ENCODE measurements around the gene CMSS1. TPM values are rescaled to one million over a fixed set of nuclear protein-coding genes. Genes with fewer than 3 reads are reported as not detected.

The CMSS1 gene
- total and polyA plus RNA-seq, 11 donors: 13.5 to 48.4 (median 34.8) TPM

DNA sequence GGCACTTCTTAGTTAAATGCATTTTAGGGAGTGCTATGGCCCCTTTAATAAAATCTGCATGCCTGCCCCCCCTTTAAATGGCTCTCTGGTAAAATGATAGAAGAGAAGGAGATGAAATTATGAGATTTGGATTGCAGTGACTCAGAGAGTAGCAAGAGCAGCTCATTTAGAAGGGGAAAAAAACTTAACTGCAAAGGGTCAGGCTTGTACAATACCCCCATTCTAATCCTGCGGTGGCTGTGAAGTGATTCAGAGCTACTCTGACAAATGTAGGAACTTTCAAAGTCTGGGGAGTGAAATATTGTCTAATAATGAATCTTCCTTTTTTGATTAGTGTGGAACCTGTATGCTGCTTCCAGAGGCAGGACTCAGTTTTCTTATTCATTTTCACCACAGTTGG is 399.1 kb downstream of the CMSS1 start:
- TF ChIP-seq POLR2A (IDR thresholded peaks at IDR 0.05): no peak
- TF ChIP-seq, protein P1, sequence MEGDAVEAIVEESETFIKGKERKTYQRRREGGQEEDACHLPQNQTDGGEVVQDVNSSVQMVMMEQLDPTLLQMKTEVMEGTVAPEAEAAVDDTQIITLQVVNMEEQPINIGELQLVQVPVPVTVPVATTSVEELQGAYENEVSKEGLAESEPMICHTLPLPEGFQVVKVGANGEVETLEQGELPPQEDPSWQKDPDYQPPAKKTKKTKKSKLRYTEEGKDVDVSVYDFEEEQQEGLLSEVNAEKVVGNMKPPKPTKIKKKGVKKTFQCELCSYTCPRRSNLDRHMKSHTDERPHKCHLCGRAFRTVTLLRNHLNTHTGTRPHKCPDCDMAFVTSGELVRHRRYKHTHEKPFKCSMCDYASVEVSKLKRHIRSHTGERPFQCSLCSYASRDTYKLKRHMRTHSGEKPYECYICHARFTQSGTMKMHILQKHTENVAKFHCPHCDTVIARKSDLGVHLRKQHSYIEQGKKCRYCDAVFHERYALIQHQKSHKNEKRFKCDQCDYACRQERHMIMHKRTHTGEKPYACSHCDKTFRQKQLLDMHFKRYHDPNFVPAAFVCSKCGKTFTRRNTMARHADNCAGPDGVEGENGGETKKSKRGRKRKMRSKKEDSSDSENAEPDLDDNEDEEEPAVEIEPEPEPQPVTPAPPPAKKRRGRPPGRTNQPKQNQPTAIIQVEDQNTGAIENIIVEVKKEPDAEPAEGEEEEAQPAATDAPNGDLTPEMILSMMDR (IDR thresholded peaks at IDR 0.05): no peak
- intact Hi-C loops (cut with DNase I): no loop called here
- Histone ChIP-seq H3K9me3 (peaks cover 0 to 25% (median 5%) of the 10 kb centered on the region in 12 donors), H3K27me3 (no peaks in the 10 kb centered on the region), H3K36me3 (no peaks in the 10 kb centered on the region), H3K27ac (no peak overlapping the region), H3K4me3 (no peak overlapping the region), H3K4me1 (peaks cover 0 to 2% (median 0%) of the 10 kb centered on the region in 12 donors)
- 75 to 87% (median 83%) methylated on average over 1 of the region's 1 CpG for WGBS, 4 donors
- DNase-seq (no peak), ATAC-seq (no peak)

DNA sequence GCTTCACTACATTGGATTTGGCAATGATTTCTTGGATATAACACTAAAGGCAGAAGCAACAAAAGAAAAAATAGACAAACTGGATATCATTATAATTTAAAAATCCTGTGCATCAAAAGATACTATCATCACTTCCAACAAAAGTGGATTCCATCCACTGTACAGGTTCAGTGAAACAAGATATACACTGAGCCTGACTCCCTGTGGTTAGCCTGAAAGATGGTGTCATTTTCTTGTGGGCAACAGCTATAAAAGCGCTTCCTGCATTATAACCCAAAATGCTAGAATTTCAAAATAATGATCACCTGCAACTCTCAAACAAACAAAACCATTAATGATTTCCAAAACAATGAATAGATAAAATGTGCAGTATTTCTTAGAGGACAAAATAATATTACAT is 403.5 kb downstream of the CMSS1 start:
- peaks cover 0 to 3% (median 0%) of the 10 kb centered on the region in 12 donors for H3K4me1 ChIP-seq
- DNase-seq (no peak), ATAC-seq (no peak)
- H3K36me3 ChIP-seq: no peaks in the 10 kb centered on the region
- H3K27me3 ChIP-seq: no peaks in the 10 kb centered on the region
- WGBS, 4 donors: 96 to 98% (median 97%) methylated on average over 1 of the region's 1 CpG
- TF ChIP-seq, protein P1 (IDR thresholded peaks at IDR 0.05): no peak
- TF ChIP-seq POLR2A (IDR thresholded peaks at IDR 0.05): no peak
- peaks cover 0 to 25% (median 5%) of the 10 kb centered on the region in 12 donors for H3K9me3 ChIP-seq
- intact Hi-C loops (cut with DNase I): no loop called here
- H3K4me3 ChIP-seq: no peak overlapping the region
- H3K27ac ChIP-seq: no peak overlapping the region

DNA sequence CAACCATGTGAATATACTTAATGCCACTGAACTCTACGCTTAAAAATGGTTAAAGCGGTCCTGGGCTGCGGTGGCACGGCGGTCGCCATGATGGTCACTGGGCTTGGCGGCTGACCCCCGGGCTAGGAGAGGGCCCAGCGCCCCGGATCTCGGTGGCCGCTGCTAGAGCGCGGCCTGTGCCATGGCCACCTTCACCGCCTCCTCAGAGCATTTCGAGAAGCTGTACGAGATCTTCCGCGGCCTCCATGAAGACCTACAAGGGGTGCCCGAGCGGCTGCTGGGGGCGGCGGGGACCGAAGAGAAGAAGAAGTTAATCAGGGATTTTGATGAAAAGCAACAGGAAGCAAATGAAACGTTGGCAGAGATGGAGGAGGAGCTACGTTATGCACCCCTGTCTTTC is 407.5 kb downstream of the CMSS1 start:
- no peak for TF ChIP-seq POLR2A (IDR thresholded peaks at IDR 0.05)
- TF ChIP-seq, protein P1 (IDR thresholded peaks at IDR 0.05): no peak
- H3K4me1 ChIP-seq: peaks cover 0 to 16% (median 10%) of the 10 kb centered on the region in 12 donors
- H3K36me3 ChIP-seq: no peaks in the 10 kb centered on the region
- H3K27me3 ChIP-seq: no peaks in the 10 kb centered on the region
- intact Hi-C loops (cut with DNase I): no loop called here
- WGBS, 4 donors: 93 to 96% (median 95%) methylated on average over 21 to 26 of the region's 26 CpGs
- no peak overlapping the region for H3K4me3 ChIP-seq
- H3K27ac ChIP-seq: no peak overlapping the region
- ATAC-seq (no peak), DNase-seq (no peak)
- H3K9me3 ChIP-seq: peaks cover 0 to 16% (median 4%) of the 10 kb centered on the region in 12 donors

DNA sequence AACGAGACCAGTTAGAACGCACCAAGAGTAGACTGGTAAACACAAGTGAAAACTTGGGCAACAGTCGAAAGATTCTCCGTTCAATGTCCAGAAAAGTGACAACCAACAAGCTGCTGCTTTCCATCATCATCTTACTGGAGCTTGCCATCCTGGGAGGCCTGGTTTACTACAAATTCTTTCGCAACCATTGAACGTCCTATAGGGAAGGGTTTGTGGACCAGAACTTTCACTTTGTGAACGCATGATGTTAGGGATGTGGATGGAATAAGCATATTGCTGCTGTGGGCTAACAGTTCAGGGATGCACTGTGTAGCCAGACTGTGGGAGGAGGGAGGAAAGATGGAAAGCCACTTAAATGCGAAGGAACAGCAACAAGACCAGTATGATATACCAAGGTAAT is 408.2 kb downstream of the CMSS1 start:
- Histone ChIP-seq H3K27ac (peak overlapping the region in 4 of 12 donors; percentile 1 to 64 (median 60)), H3K9me3 (peaks cover 0 to 13% (median 0%) of the 10 kb centered on the region in 12 donors), H3K36me3 (no peaks in the 10 kb centered on the region), H3K27me3 (no peaks in the 10 kb centered on the region), H3K4me3 (no peak overlapping the region), H3K4me1 (peaks cover 0 to 16% (median 10%) of the 10 kb centered on the region in 12 donors)
- intact Hi-C loops (cut with DNase I): no loop called here
- ATAC-seq (no peak), DNase-seq (no peak)
- 90 to 95% (median 94%) methylated on average over 8 of the region's 8 CpGs for WGBS, 4 donors
- no peak for TF ChIP-seq POLR2A (IDR thresholded peaks at IDR 0.05)
- TF ChIP-seq, protein P1 (IDR thresholded peaks at IDR 0.05): no peak

All from heart left ventricle (tissue), 16 donors.